Ishikawa (cell line): Measurements from ENCODE around the gene YPEL2.

Experiments used
- CEBPB ChIP-seq: IDR thresholded peaks from 2 replicates; pipeline ENCODE4 v1.6.1; 2012
- CREB1 ChIP-seq: IDR thresholded peaks from 2 replicates; pipeline ENCODE4 v1.6.1; 2012; ENCODE audit warnings: low read depth
- EGR1 ChIP-seq: IDR thresholded peaks from 2 replicates; pipeline ENCODE4 v1.6.1; 2012
- EP300 ChIP-seq: IDR thresholded peaks from 2 replicates; pipeline ENCODE4 v1.6.1; 2012; ENCODE audit warnings: borderline replicate concordance
- FOXM1 ChIP-seq: IDR thresholded peaks from 2 replicates; pipeline ENCODE4 v1.6.1; 2012; ENCODE audit warnings: low read depth, borderline replicate concordance
- NFIC ChIP-seq: IDR thresholded peaks from 2 replicates; pipeline ENCODE4 v1.6.1; 2012
- RAD21 ChIP-seq: IDR thresholded peaks from 2 replicates; pipeline ENCODE4 v1.6.1; 2012; ENCODE audit warnings: low read depth
- TAF1 ChIP-seq: IDR thresholded peaks from 2 replicates; pipeline ENCODE4 v1.6.1; 2012; ENCODE audit warnings: low read depth, mild to moderate bottlenecking
- TCF12 ChIP-seq: IDR thresholded peaks from 2 replicates; pipeline ENCODE4 v1.6.1; 2012; ENCODE audit warnings: low read depth
- TEAD4 ChIP-seq: IDR thresholded peaks from 2 replicates; pipeline ENCODE4 v1.6.1; 2012
- YY1 ChIP-seq: IDR thresholded peaks from 2 replicates; pipeline ENCODE4 v1.6.1; 2012; ENCODE audit warnings: low read depth
- ZBTB7A ChIP-seq: IDR thresholded peaks from 2 replicates; pipeline ENCODE4 v1.6.1; 2012; ENCODE audit warnings: low read depth
- TF ChIP-seq, protein P1 (sequence below): IDR thresholded peaks from 2 replicates; pipeline ENCODE4 v1.6.1; 2012
- TF ChIP-seq, protein P2 (sequence below): IDR thresholded peaks from 2 replicates; pipeline ENCODE4 v1.6.1; 2012; ENCODE audit warnings: low read depth, mild to moderate bottlenecking
- TF ChIP-seq, protein P3 (sequence below): IDR thresholded peaks from 2 replicates; pipeline ENCODE4 v1.6.1; 2012

Gene YPEL2

DNA sequence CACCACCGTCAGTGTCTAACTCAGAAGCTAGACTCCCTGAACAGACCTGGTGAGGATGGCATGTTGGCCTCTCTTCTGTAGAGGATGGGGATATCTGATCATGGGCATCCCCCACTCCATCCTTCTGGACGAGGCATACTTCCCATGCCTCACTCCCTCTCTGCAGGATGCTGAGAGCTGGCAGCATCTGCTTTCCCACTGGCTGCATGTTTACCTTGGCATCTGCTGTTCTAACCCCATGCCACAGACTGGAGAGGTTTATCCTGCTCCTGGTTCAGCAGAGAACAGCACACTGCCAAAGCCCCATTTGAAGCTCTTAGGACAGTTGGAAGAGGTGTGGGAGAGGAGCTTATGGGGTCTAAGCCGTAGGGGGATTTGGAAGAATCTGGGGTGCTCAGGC lies 46.0 kb downstream of the YPEL2 start:
- TF ChIP-seq, protein P1, sequence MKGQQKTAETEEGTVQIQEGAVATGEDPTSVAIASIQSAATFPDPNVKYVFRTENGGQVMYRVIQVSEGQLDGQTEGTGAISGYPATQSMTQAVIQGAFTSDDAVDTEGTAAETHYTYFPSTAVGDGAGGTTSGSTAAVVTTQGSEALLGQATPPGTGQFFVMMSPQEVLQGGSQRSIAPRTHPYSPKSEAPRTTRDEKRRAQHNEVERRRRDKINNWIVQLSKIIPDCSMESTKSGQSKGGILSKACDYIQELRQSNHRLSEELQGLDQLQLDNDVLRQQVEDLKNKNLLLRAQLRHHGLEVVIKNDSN, result no peak
- TF ChIP-seq YY1, result no peak
- TF ChIP-seq CREB1, result no peak
- TF ChIP-seq FOXM1, result no peak
- no peak for TF ChIP-seq EGR1
- no peak for TF ChIP-seq TAF1
- no peak for TF ChIP-seq TCF12
- no peak for TF ChIP-seq RAD21
- TF ChIP-seq, protein P2, sequence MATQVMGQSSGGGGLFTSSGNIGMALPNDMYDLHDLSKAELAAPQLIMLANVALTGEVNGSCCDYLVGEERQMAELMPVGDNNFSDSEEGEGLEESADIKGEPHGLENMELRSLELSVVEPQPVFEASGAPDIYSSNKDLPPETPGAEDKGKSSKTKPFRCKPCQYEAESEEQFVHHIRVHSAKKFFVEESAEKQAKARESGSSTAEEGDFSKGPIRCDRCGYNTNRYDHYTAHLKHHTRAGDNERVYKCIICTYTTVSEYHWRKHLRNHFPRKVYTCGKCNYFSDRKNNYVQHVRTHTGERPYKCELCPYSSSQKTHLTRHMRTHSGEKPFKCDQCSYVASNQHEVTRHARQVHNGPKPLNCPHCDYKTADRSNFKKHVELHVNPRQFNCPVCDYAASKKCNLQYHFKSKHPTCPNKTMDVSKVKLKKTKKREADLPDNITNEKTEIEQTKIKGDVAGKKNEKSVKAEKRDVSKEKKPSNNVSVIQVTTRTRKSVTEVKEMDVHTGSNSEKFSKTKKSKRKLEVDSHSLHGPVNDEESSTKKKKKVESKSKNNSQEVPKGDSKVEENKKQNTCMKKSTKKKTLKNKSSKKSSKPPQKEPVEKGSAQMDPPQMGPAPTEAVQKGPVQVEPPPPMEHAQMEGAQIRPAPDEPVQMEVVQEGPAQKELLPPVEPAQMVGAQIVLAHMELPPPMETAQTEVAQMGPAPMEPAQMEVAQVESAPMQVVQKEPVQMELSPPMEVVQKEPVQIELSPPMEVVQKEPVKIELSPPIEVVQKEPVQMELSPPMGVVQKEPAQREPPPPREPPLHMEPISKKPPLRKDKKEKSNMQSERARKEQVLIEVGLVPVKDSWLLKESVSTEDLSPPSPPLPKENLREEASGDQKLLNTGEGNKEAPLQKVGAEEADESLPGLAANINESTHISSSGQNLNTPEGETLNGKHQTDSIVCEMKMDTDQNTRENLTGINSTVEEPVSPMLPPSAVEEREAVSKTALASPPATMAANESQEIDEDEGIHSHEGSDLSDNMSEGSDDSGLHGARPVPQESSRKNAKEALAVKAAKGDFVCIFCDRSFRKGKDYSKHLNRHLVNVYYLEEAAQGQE, result no peak
- no peak for TF ChIP-seq ZBTB7A
- TF ChIP-seq, protein P3, sequence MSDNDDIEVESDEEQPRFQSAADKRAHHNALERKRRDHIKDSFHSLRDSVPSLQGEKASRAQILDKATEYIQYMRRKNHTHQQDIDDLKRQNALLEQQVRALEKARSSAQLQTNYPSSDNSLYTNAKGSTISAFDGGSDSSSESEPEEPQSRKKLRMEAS, result no peak
- no peak for TF ChIP-seq TEAD4
- TF ChIP-seq NFIC, result no peak
- TF ChIP-seq EP300, result no peak
- TF ChIP-seq CEBPB, result no peak

DNA sequence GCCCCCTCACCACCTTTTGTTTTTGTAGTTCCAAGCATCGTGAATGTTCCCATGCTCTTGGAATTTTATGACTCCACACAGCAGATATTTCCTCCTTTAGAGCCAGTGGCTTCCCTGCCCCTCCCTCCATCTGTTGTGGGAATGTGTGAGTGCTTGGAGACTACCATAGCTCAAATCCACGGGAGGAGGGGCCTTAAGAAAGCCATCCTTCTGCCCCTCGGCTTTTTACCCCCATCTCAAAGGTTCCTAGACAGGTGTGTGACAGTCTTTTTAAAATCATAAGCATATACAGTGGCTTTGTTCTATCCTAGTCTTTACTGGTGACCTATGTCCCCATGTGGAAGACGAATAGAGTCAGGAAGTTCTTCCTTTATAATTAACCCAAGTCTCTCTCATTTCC lies 47.2 kb downstream of the YPEL2 start:
- TF ChIP-seq TEAD4, result no peak
- TF ChIP-seq FOXM1, result no peak
- no peak for TF ChIP-seq NFIC
- TF ChIP-seq, protein P2, result no peak
- no peak for TF ChIP-seq CEBPB
- TF ChIP-seq, protein P1, result no peak
- no peak for TF ChIP-seq YY1
- TF ChIP-seq, protein P3, result no peak
- no peak for TF ChIP-seq ZBTB7A
- no peak for TF ChIP-seq TAF1
- no peak for TF ChIP-seq RAD21
- TF ChIP-seq EP300, result no peak

DNA sequence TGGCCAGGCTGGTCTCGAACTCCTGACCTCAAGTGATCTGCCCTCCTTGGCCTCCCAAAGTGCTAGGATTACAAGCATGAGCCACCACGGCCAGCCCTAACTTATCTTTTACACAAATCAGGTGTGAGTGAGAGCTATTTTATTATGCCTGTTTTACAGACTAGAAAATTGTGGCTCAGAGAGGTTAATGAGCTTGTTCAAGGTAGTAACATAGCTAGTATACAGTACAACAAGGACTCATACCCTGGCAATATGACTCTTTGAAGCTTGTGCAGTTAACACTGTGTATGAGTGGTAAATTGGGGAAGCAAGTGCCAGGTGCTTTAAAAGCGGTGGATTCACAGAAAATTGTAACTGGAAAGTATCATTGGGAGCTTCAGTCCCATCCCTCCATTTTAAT lies 49.0 kb downstream of the YPEL2 start:
- no peak for TF ChIP-seq FOXM1
- no peak for TF ChIP-seq NFIC
- no peak for TF ChIP-seq EGR1
- no peak for TF ChIP-seq RAD21
- TF ChIP-seq, protein P2, result no peak
- no peak for TF ChIP-seq YY1
- no peak for TF ChIP-seq TEAD4
- TF ChIP-seq CREB1, result no peak
- no peak for TF ChIP-seq EP300
- TF ChIP-seq, protein P3, result no peak
- no peak for TF ChIP-seq TAF1
- TF ChIP-seq, protein P1, result no peak
- no peak for TF ChIP-seq TCF12
- no peak for TF ChIP-seq ZBTB7A
